H1 (cell line): ENCODE results near the gene OR1I1. TPM values are rescaled to one million over a fixed set of nuclear protein-coding genes. Genes with fewer than 3 reads are reported as not detected.

Experiments
- CTCF ChIA-PET: fragments of 300-600 bp; sonication (Branson Sonifier 250); formaldehyde crosslinking; loops from one replicate; lab custom pipeline; 2021; ENCODE audit not compliant: partially characterized antibody; lab: Charles Lee
- POLR2A ChIA-PET: fragments of 300-600 bp; sonication (Branson Sonifier 250); formaldehyde crosslinking; loops from one replicate; lab custom pipeline; 2021; ENCODE audit warnings: inconsistent platforms; ENCODE audit not compliant: partially characterized antibody; lab: Charles Lee
- DNase-seq, 2 experiments: peaks; one replicate each; pipeline versions ENCODE4 v3.0.0 to v3.0.0-alpha.2; 2010 to 2022; ENCODE audit warnings: low spot score in 2 of 2, low read depth in 1 of 2, mixed read lengths in 1 of 2
- FAIRE-seq: peaks from 2 replicates; lab custom pipeline; 2011; peaks lifted over from hg19 to GRCh38; lab: Jason Lieb, UNC
- H2AFZ ChIP-seq: 2 replicates; pipeline ENCODE4 v1.8.1; 2012; ENCODE audit warnings: low read length, inconsistent platforms
- H2AK5ac ChIP-seq: 2 replicates; pipeline ENCODE4 v1.6.1; 2013; ENCODE audit warnings: low read depth, low read length
- H2BK120ac ChIP-seq: replicated peaks from 2 replicates; pipeline ENCODE3; 2013; ENCODE audit warnings: low read depth, low read length, inconsistent platforms
- H2BK12ac ChIP-seq: 2 replicates; pipeline ENCODE4 v1.6.1; 2013; ENCODE audit warnings: low read depth, low read length
- H2BK15ac ChIP-seq: 2 replicates; pipeline ENCODE4 v1.6.1; 2013; ENCODE audit warnings: low read length
- H2BK20ac ChIP-seq: 2 replicates; pipeline ENCODE4 v1.6.1; 2013; ENCODE audit warnings: low read length
- H2BK5ac ChIP-seq: 2 replicates; pipeline ENCODE4 v1.6.1; 2013; ENCODE audit warnings: low read depth, low read length
- H3K14ac ChIP-seq: 2 replicates; pipeline ENCODE4 v1.6.1; 2013; ENCODE audit warnings: inconsistent platforms; ENCODE audit not compliant: insufficient read length
- H3K18ac ChIP-seq: 2 replicates; pipeline ENCODE4 v1.6.1; 2013; ENCODE audit warnings: low read length; ENCODE audit errors: extremely low read depth
- H3K23ac ChIP-seq: 2 replicates; pipeline ENCODE4 v1.6.1; 2013; ENCODE audit warnings: inconsistent platforms; ENCODE audit not compliant: insufficient read length
- H3K23me2 ChIP-seq: 2 replicates; pipeline ENCODE4 v1.6.1; 2013; ENCODE audit warnings: low read depth, low read length
- H3K27ac ChIP-seq: 2 replicates; pipeline ENCODE4 v1.6.1; 2011; ENCODE audit warnings: low read depth, low read length, inconsistent platforms
- H3K27me3 ChIP-seq, 4 experiments: replicated peaks in 1 of 4; 1 replicate in 1 of 4; 2 replicates in 3 of 4; pipeline versions ENCODE4 v1.6.1 to v1.8.1; 2011 to 2013; ENCODE audit warnings: low read length in 3 of 4, mild to moderate bottlenecking in 3 of 4, inconsistent platforms in 2 of 4, mixed read lengths in 2 of 4, moderate library complexity in 1 of 4; ENCODE audit not compliant: control insufficient read depth in 3 of 4, insufficient read depth in 3 of 4; ENCODE audit errors: extremely low read depth in 1 of 4
- H3K36me3 ChIP-seq, 4 experiments: 2 replicates each; pipeline versions ENCODE4 v1.6.1 to v1.8.1; 2011 to 2013; ENCODE audit warnings: mild to moderate bottlenecking in 4 of 4, low read length in 3 of 4, moderate library complexity in 2 of 4, control low read depth in 1 of 4, inconsistent platforms in 1 of 4; ENCODE audit not compliant: insufficient read depth in 4 of 4, control insufficient read depth in 2 of 4
- H3K4ac ChIP-seq: replicated peaks from 2 replicates; pipeline ENCODE3; 2013; ENCODE audit warnings: low read length, low read depth, mixed read lengths, inconsistent platforms; ENCODE audit not compliant: insufficient read length
- H3K4me1 ChIP-seq, 4 experiments: replicated peaks in 1 of 4; 1 replicate in 1 of 4; 2 replicates in 3 of 4; pipeline versions ENCODE4 v1.6.1 to v1.8.1; 2011 to 2013; ENCODE audit warnings: low read length in 3 of 4, inconsistent platforms in 2 of 4, mixed read lengths in 1 of 4; ENCODE audit not compliant: insufficient read depth in 4 of 4, control insufficient read depth in 3 of 4
- H3K4me2 ChIP-seq, 2 experiments: 2 replicates each; pipeline versions ENCODE4 v1.6.1 to v1.8.1; 2011 to 2013; ENCODE audit warnings: low read depth in 2 of 2, low read length in 2 of 2, control low read depth in 1 of 2, inconsistent platforms in 1 of 2, mild to moderate bottlenecking in 1 of 2; ENCODE audit not compliant: insufficient read depth in 1 of 2
- H3K4me3 ChIP-seq, 4 experiments: fragments of 200-600, 300-600 bp in 1 of 4; sonication (generic), shearing (Covaris generic), sonication (Bioruptor Twin) in 1 of 4; 2 replicates each; pipeline versions ENCODE4 v1.5.1 to v1.8.1; 2011 to 2016; ENCODE audit warnings: low read length in 4 of 4, low read depth in 3 of 4, control low read depth in 2 of 4, inconsistent platforms in 2 of 4, mild to moderate bottlenecking in 2 of 4, mixed read lengths in 1 of 4, moderate library complexity in 1 of 4; ENCODE audit not compliant: insufficient read depth in 2 of 4; ENCODE audit errors: extremely low read depth in 1 of 4
- H3K56ac ChIP-seq: replicated peaks from 2 replicates; pipeline ENCODE3; 2013; ENCODE audit warnings: low read depth, mild to moderate bottlenecking, mixed read lengths, low read length, inconsistent platforms; ENCODE audit not compliant: insufficient read length
- H3K79me1 ChIP-seq: 2 replicates; pipeline ENCODE4 v1.6.1; 2013; ENCODE audit warnings: low read depth, low read length, control low read depth
- H3K79me2 ChIP-seq, 2 experiments: 2 replicates each; pipeline versions ENCODE4 v1.6.1 to v1.8.1; 2012 to 2013; ENCODE audit warnings: low read length in 2 of 2, mild to moderate bottlenecking in 2 of 2, inconsistent platforms in 1 of 2; ENCODE audit not compliant: insufficient read depth in 2 of 2, control insufficient read depth in 1 of 2
- H3K9ac ChIP-seq, 4 experiments: replicated peaks in 1 of 4; 1 replicate in 1 of 4; 2 replicates in 3 of 4; pipeline versions ENCODE4 v1.6.1 to v1.8.1; 2011 to 2013; ENCODE audit warnings: low read depth in 3 of 4, low read length in 3 of 4, control low read depth in 2 of 4, mild to moderate bottlenecking in 2 of 4, moderate library complexity in 2 of 4, inconsistent platforms in 1 of 4; ENCODE audit errors: extremely low read depth in 1 of 4
- H3K9me3 ChIP-seq, 2 experiments: 2 replicates each; pipeline versions ENCODE4 v1.6.1 to v1.8.1; 2012 to 2013; ENCODE audit warnings: mild to moderate bottlenecking in 2 of 2, moderate library complexity in 2 of 2, control low read depth in 1 of 2, inconsistent platforms in 1 of 2, low read depth in 1 of 2, low read length in 1 of 2, mixed read lengths in 1 of 2; ENCODE audit not compliant: insufficient read depth in 2 of 2
- H4K20me1 ChIP-seq, 2 experiments: replicated peaks in 1 of 2; 2 replicates each; pipeline versions ENCODE3 to v1.8.1; 2011 to 2013; ENCODE audit warnings: inconsistent platforms in 2 of 2, low read length in 2 of 2, mild to moderate bottlenecking in 1 of 2; ENCODE audit not compliant: insufficient read depth in 2 of 2, control insufficient read depth in 1 of 2
- H4K5ac ChIP-seq: 2 replicates; pipeline ENCODE4 v1.6.1; 2013; ENCODE audit warnings: low read length, low read depth, mixed read lengths, inconsistent platforms; ENCODE audit not compliant: insufficient read length
- H4K8ac ChIP-seq: 2 replicates; pipeline ENCODE4 v1.8.0; 2013; ENCODE audit warnings: mild to moderate bottlenecking, moderate library complexity, low read length, inconsistent platforms; ENCODE audit not compliant: insufficient read depth; ENCODE audit errors: extremely low read depth
- H4K91ac ChIP-seq: replicated peaks from 2 replicates; pipeline ENCODE3; 2013; ENCODE audit warnings: low read length, mixed read lengths, inconsistent platforms; ENCODE audit not compliant: insufficient read length
- BCL11A ChIP-seq, 2 experiments: IDR thresholded peaks; one replicate each; pipeline ENCODE4 v1.6.1; 2011; ENCODE audit warnings: low read depth in 2 of 2, low read length in 2 of 2, mild to moderate bottlenecking in 2 of 2
- HDAC2 ChIP-seq, 2 experiments: fragments of 300-600 bp in 1 of 2; sonication (generic) in 1 of 2; IDR thresholded peaks; 2 replicates each; pipeline ENCODE4 v1.6.1; 2011 to 2012; ENCODE audit warnings: low read depth in 2 of 2, low read length in 2 of 2, mild to moderate bottlenecking in 2 of 2, moderate library complexity in 2 of 2, borderline replicate concordance in 1 of 2, inconsistent platforms in 1 of 2
- KDM1A ChIP-seq: fragments of 200-600, 300-600 bp; sonication (generic); IDR thresholded peaks from 2 replicates; pipeline ENCODE4 v1.7.1; 2016; ENCODE audit warnings: mild to moderate bottlenecking, low read length, borderline replicate concordance
- NANOG ChIP-seq: IDR thresholded peaks from 2 replicates; pipeline ENCODE4 v1.6.1; 2011; ENCODE audit warnings: low read length, low read depth, mild to moderate bottlenecking, inconsistent platforms; ENCODE audit not compliant: insufficient read depth, poor library complexity, severe bottlenecking
- PHF8 ChIP-seq: fragments of 200-600 bp; sonication (generic); conservative IDR thresholded peaks from 2 replicates; pipeline ENCODE4 v1.7.1; 2012; ENCODE audit warnings: low read depth, mild to moderate bottlenecking, inconsistent platforms, low read length, moderate library complexity
- RAD21 ChIP-seq, 2 experiments: IDR thresholded peaks in 1 of 2; conservative IDR thresholded peaks in 1 of 2; 2 replicates each; pipeline ENCODE4 v1.6.1; 2011; ENCODE audit warnings: low read depth in 2 of 2, low read length in 2 of 2, improper control_type of control experiment in 1 of 2, inconsistent platforms in 1 of 2, mild to moderate bottlenecking in 1 of 2, moderate library complexity in 1 of 2
- RNF2 ChIP-seq: fragments of 200-900, 300-1000 bp; sonication (generic); IDR thresholded peaks from 2 replicates; pipeline ENCODE4 v1.7.1; 2016; ENCODE audit warnings: borderline replicate concordance, low read depth, mild to moderate bottlenecking, antibody characterized with exemption, low read length; ENCODE audit not compliant: poor library complexity, severe bottlenecking; ENCODE audit errors: missing control alignments
- SRF ChIP-seq: IDR thresholded peaks from 2 replicates; pipeline ENCODE4 v1.6.1; 2011; ENCODE audit warnings: mild to moderate bottlenecking, low read depth, low read length, moderate library complexity
- TAF7 ChIP-seq: optimal IDR thresholded peaks from 2 replicates; pipeline ENCODE3; 2011; ENCODE audit warnings: low read depth, mild to moderate bottlenecking, inconsistent platforms, low read length, moderate library complexity, borderline replicate concordance
- USF2 ChIP-seq: IDR thresholded peaks from 2 replicates; pipeline ENCODE4 v1.6.1; 2011; ENCODE audit warnings: low read length, improper control_type of control experiment
- WGBS, 2 experiments: shearing (Covaris generic) in 1 of 2; methylation state at CpG; one replicate each; pipeline versions ENCODE4 v1.1.6 to v1.1.7; 2013 to 2015; ENCODE audit warnings: low lambda C conversion rate in 2 of 2, mixed read lengths in 2 of 2, inconsistent platforms in 1 of 2, low coverage in 1 of 2, missing lambda C conversion rate in 1 of 2; ENCODE audit not compliant: insufficient replicate concordance in 2 of 2, insufficient coverage in 1 of 2, insufficient read length in 1 of 2; ENCODE audit errors: extremely low coverage in 1 of 2, missing lambda C conversion rate in 1 of 2; 5-methylcytosine and 5-hydroxymethylcytosine counted together
- polyA plus RNA-seq, 7 experiments: library from polyadenylated mRNA; depleted of rRNA in 3 of 7; stranded (reverse) in 5 of 7; unstranded in 2 of 7; fragments of >200 nt in 5 of 7; fragments of 200-250 nt in 2 of 7; gene quantifications; 1 replicate in 5 of 7; 2 replicates in 1 of 7; 4 replicates in 1 of 7; pipeline versions ENCODE4 v1.2.1 to v1.2.3, GENCODE V29; 2011 to 2013; ENCODE audit warnings: missing spikeins in 2 of 7, mixed read lengths in 2 of 7
- total RNA-seq: library from RNA; stranded (reverse); fragmentation: NEBNext Ultra II Directional; extraction: Animal tissue kit (Norgen Biotek cat#: 25700); gene quantifications from 2 replicates; pipeline ENCODE4 v1.2.1, GENCODE V29; 2021

Gene OR1I1
- total and polyA plus RNA-seq, 2 of the 8 experiments (the other 6 are each of a cell fraction or from before 2014, with no cell fraction given): not detected

- Histone ChIP-seq H2BK120ac (no peak overlapping the region), H3K23me2 (peaks cover 13% of the 10 kb centered on the region), H3K79me1 (no peaks in the 10 kb centered on the region; the same call in 1 of the 2 replicates), H2BK15ac (no peak overlapping the region), H2BK12ac (no peak overlapping the region), H3K36me3 (peaks cover 0 to 10% (median 1%) of the 10 kb centered on the region in 4 experiments; a peak in 4 of 8 replicates), H3K9ac (no peak overlapping the region), H2AK5ac (no peak overlapping the region), H2BK5ac (no peak overlapping the region), H3K18ac (no peak overlapping the region; the same call in 1 of the 2 replicates), H3K4me3 (no peak overlapping the region), H3K56ac (no peak overlapping the region), H2AFZ (no peak overlapping the region), H3K4me2 (no peak overlapping the region), H4K91ac (no peak overlapping the region), H4K20me1 (peaks cover 0 to 2% of the 10 kb centered on the region in 2 experiments), H3K4me1 (peaks cover 4 to 10% (median 6%) of the 10 kb centered on the region in 4 experiments), H2BK20ac (no peak overlapping the region), H3K27ac (no peak overlapping the region), H3K23ac (no peak overlapping the region), H3K27me3 (no peaks in the 10 kb centered on the region), H3K14ac (no peak overlapping the region), H3K9me3 (peaks cover 4 to 15% of the 10 kb centered on the region in 2 experiments; a peak in 3 of 4 replicates), H3K79me2 (peaks cover 0 to 11% of the 10 kb centered on the region in 2 experiments; a peak in 2 of 4 replicates), H3K4ac (no peak overlapping the region), H4K8ac (no peak overlapping the region), H4K5ac (no peak overlapping the region)
- POLR2A ChIA-PET: interaction anchor here (1.4 to 6.0 kb wide), 3 partner anchors 13 to 128 kb away, joined by 3 to 52 read pairs (median 3); no protein-coding TSS in a partner anchor
- DNase-seq (no peak), FAIRE-seq (no peak)
- CTCF ChIA-PET: interaction anchor here (3.2 to 8.0 kb wide), 2 partner anchors 13 to 47 kb away, joined by 11 to 120 read pairs; no protein-coding TSS in a partner anchor
- 75% methylated on average over 3 of the region's 3 CpGs; no CpG with 5 or more reads in 1 of the 2 experiments for WGBS, 2 experiments
- TF ChIP-seq BCL11A (IDR thresholded peaks at IDR 0.05; ENCODE audit: low read depth in 2 of 2, low read length in 2 of 2) (no peak), SRF (no peak), NANOG (no peak), TAF7 (no peak), PHF8 (no peak), RNF2 (no peak), USF2 (no peak), KDM1A (no peak), RAD21 (IDR thresholded peaks at IDR 0.05 in 1 of 2, conservative IDR thresholded peaks at IDR 0.05 in 1 of 2; ENCODE audit: low read depth in 2 of 2, low read length in 2 of 2) (no peak), HDAC2 (IDR thresholded peaks at IDR 0.05; ENCODE audit: borderline replicate concordance in 1 of 2, low read depth in 2 of 2, low read length in 2 of 2) (no peak)
These were observed 23.0 kb downstream of the OR1I1 start for GRCh38 chr19:15105044-15105443.
